Stomach (tissue), 4 donors: ENCODE measurements around the gene RAI1.

Experiments
- EP300 ChIP-seq: sonication (generic); formaldehyde crosslinking; IDR thresholded peaks from one replicate; pipeline ENCODE4 v1.6.1; 2017; ENCODE audit warnings: antibody characterized with exemption
- POLR2A ChIP-seq, 4 donors: fragments of 450-650 bp; IDR thresholded peaks; one replicate each; pipeline ENCODE4 v1.6.1; 2016; ENCODE audit warnings: antibody characterized with exemption in 4 of 4, control low read depth in 2 of 4, mild to moderate bottlenecking in 1 of 4, moderate library complexity in 1 of 4
- TF ChIP-seq, protein P1 (sequence below), 7 experiments: fragments of 450-650 bp in 4 of 7; fragments of 200-600 bp in 3 of 7; sonication (generic) in 3 of 7; IDR thresholded peaks; one replicate each; pipeline ENCODE4 v1.5.1; 2016 to 2019; ENCODE audit warnings: antibody characterized with exemption in 7 of 7, control low read depth in 2 of 7, mild to moderate bottlenecking in 1 of 7

- TF ChIP-seq, protein P1, sequence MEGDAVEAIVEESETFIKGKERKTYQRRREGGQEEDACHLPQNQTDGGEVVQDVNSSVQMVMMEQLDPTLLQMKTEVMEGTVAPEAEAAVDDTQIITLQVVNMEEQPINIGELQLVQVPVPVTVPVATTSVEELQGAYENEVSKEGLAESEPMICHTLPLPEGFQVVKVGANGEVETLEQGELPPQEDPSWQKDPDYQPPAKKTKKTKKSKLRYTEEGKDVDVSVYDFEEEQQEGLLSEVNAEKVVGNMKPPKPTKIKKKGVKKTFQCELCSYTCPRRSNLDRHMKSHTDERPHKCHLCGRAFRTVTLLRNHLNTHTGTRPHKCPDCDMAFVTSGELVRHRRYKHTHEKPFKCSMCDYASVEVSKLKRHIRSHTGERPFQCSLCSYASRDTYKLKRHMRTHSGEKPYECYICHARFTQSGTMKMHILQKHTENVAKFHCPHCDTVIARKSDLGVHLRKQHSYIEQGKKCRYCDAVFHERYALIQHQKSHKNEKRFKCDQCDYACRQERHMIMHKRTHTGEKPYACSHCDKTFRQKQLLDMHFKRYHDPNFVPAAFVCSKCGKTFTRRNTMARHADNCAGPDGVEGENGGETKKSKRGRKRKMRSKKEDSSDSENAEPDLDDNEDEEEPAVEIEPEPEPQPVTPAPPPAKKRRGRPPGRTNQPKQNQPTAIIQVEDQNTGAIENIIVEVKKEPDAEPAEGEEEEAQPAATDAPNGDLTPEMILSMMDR (IDR thresholded peaks at IDR 0.05): peak in 3 of 7 experiments; percentile 64 to 97 (median 81)
- TF ChIP-seq POLR2A (IDR thresholded peaks at IDR 0.05) (no peak), EP300 (no peak)
These were observed at the start of gene RAI1 for GRCh38 chr17:17681187-17681743.
